Measurements from ENCODE around the gene TNFRSF1B. TPM values are rescaled to one million over a fixed set of nuclear protein-coding genes. Genes with fewer than 3 reads are reported as not detected.

Gene TNFRSF1B
- total and polyA plus RNA-seq, 9 of the 15 experiments (the other 6 are each of a cell fraction or from before 2014, with no cell fraction given), result 8.8 to 91.3 (median 36.0) TPM

DNA sequence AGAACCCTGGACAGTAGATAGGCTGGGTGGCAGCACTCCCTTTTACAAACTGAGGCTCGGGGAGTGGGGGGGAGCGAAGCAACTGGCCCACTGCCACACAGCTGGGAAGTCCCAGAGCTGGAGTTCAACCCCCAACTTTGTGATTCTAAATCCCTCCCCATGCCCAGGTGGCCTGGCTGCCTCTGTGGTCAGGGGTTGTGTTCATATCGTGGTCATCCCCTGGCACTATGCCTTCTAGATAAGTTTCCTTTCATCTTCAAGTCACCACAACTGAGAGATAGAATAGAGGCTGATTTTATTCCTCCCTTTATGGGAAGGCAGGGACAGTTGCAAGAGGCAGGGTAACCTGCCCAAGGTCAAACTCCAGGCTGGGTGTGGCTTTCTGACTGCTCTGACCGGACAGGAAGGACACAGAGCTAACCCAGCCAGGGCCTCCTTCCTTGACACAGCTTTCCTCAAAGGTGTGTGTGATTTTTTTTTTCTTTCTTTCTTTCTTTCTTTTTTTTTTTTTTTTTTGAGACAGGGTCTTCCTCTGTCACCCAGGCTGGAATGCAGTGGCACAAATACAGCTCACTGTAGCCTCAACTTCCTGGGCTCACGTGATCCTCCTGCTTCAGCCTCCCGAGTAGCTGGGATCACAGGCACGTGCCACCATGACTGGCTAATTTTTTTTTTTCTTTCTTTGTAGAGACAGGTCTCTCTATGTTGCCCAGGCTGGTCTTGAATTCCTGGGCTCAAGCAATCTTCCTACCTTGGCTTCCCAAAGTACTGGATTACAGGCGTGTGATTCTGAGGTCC, 18.4 kb upstream of the TNFRSF1B start (continued):
- TF ChIP-seq LARP7 (IDR thresholded peaks at IDR 0.05) (0 out of 2 replicates have a peak, but pooled peaks have one; percentile 54), TCF7 (IDR thresholded peaks at IDR 0.05; ENCODE audit: borderline replicate concordance) (no peak; the same call in 1 of the 2 replicates), RBFOX2 (IDR thresholded peaks at IDR 0.05; ENCODE audit: low read depth, low read length) (no peak), MAX (CRISPR knock-in tag; IDR thresholded peaks at IDR 0.05) (peak; percentile 50), ZNF583 (CRISPR knock-in tag; IDR thresholded peaks at IDR 0.05) (no peak), NFRKB (IDR thresholded peaks at IDR 0.05; ENCODE audit: low read depth) (no peak), ELK1 (CRISPR knock-in tag; IDR thresholded peaks at IDR 0.05) (no peak), BCOR (IDR thresholded peaks at IDR 0.05) (no peak), MIER1 (IDR thresholded peaks at IDR 0.05; ENCODE audit: low read depth) (no peak), ZNF324 (CRISPR knock-in tag; IDR thresholded peaks at IDR 0.05) (no peak), USF2 (CRISPR knock-in tag; IDR thresholded peaks at IDR 0.05) (no peak), ZNF551 (CRISPR knock-in tag; IDR thresholded peaks at IDR 0.05) (no peak), NFE2L1 (tag; IDR thresholded peaks at IDR 0.05; ENCODE audit: borderline replicate concordance, low read depth) (peak; percentile 47), POLR3G (IDR thresholded peaks at IDR 0.05; ENCODE audit: extremely low read depth, insufficient read length, insufficient replicate concordance) (no peak), ZNF197 (CRISPR knock-in tag; IDR thresholded peaks at IDR 0.05; ENCODE audit: low read depth) (no peak), PHB2 (IDR thresholded peaks at IDR 0.05; ENCODE audit: low read depth) (0 out of 2 replicates have a peak, but pooled peaks have one; percentile 16), HIVEP1 (CRISPR knock-in tag; IDR thresholded peaks at IDR 0.05) (no peak), SMAD1 (IDR thresholded peaks at IDR 0.05; ENCODE audit: low read depth, low read length, partially characterized antibody) (no peak), SPI1 (IDR thresholded peaks at IDR 0.05; ENCODE audit: borderline replicate concordance, low read depth, low read length) (no peak), NCOA2 (IDR thresholded peaks at IDR 0.05; ENCODE audit: partially characterized antibody in 2 of 2) (no peak), NR2C2 (CRISPR knock-in tag; IDR thresholded peaks at IDR 0.05) (no peak), NR2C2 (tag; IDR thresholded peaks at IDR 0.05) (peak; percentile 31; the same call in 1 of the 2 replicates), MAFF (IDR thresholded peaks at IDR 0.05; ENCODE audit: low read length) (no peak), ATF7 (IDR thresholded peaks at IDR 0.05) (no peak), BHLHE40 (IDR thresholded peaks at IDR 0.05; ENCODE audit: low read length) (peak; percentile 78), CBX5 (IDR thresholded peaks at IDR 0.05; ENCODE audit: borderline replicate concordance, low read depth) (no peak), ARID1B (IDR thresholded peaks at IDR 0.05) (peak; percentile 8; the same call in 1 of the 2 replicates)
- TF ChIP-seq, protein P1, sequence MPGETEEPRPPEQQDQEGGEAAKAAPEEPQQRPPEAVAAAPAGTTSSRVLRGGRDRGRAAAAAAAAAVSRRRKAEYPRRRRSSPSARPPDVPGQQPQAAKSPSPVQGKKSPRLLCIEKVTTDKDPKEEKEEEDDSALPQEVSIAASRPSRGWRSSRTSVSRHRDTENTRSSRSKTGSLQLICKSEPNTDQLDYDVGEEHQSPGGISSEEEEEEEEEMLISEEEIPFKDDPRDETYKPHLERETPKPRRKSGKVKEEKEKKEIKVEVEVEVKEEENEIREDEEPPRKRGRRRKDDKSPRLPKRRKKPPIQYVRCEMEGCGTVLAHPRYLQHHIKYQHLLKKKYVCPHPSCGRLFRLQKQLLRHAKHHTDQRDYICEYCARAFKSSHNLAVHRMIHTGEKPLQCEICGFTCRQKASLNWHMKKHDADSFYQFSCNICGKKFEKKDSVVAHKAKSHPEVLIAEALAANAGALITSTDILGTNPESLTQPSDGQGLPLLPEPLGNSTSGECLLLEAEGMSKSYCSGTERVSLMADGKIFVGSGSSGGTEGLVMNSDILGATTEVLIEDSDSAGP (CRISPR knock-in tag; IDR thresholded peaks at IDR 0.05), result no peak
